GM12872 (cell line): Measurements from ENCODE around the gene SLC25A46.

Experiments used
- CTCF ChIP-seq: IDR thresholded peaks from 3 replicates; pipeline ENCODE4 v1.5.1; 2011; ENCODE audit warnings: low read depth, mild to moderate bottlenecking, low read length, moderate library complexity; ENCODE audit not compliant: insufficient read depth

SLC25A46 gene

GRCh38 chr5:110769000-110769681, 30.3 kb downstream of the SLC25A46 start:
- TF ChIP-seq CTCF: no peak

- no peak for TF ChIP-seq CTCF
Observed at GRCh38 chr5:110770286-110770685, 31.5 kb downstream of the SLC25A46 start.

GRCh38 chr5:110784901-110785300, 46.1 kb downstream of the SLC25A46 start:
- no peak for TF ChIP-seq CTCF

GRCh38 chr5:110785356-110785755, 46.5 kb downstream of the SLC25A46 start:
- no peak for TF ChIP-seq CTCF

- TF ChIP-seq CTCF: no peak
Observed at GRCh38 chr5:110790673-110791072, 51.9 kb downstream of the SLC25A46 start.

- TF ChIP-seq CTCF: no peak
Observed at GRCh38 chr5:110802998-110803397, 64.2 kb downstream of the SLC25A46 start.

- TF ChIP-seq CTCF: no peak
Observed at GRCh38 chr5:110803467-110804326, 64.9 kb downstream of the SLC25A46 start.
